ENCODE measurements around the gene SLC26A1.

- TF ChIP-seq, protein P1, sequence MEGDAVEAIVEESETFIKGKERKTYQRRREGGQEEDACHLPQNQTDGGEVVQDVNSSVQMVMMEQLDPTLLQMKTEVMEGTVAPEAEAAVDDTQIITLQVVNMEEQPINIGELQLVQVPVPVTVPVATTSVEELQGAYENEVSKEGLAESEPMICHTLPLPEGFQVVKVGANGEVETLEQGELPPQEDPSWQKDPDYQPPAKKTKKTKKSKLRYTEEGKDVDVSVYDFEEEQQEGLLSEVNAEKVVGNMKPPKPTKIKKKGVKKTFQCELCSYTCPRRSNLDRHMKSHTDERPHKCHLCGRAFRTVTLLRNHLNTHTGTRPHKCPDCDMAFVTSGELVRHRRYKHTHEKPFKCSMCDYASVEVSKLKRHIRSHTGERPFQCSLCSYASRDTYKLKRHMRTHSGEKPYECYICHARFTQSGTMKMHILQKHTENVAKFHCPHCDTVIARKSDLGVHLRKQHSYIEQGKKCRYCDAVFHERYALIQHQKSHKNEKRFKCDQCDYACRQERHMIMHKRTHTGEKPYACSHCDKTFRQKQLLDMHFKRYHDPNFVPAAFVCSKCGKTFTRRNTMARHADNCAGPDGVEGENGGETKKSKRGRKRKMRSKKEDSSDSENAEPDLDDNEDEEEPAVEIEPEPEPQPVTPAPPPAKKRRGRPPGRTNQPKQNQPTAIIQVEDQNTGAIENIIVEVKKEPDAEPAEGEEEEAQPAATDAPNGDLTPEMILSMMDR (IDR thresholded peaks at IDR 0.05): no peak
- no peak for TF ChIP-seq POLR2A (IDR thresholded peaks at IDR 0.05)
These were observed 29.7 kb downstream of the SLC26A1 start for GRCh38 chr4:963276-964225.
